Activated B cell treated with CpG ODN at 0.5 μM for 24 hours (primary cell): ENCODE measurements around the gene EPN3. TPM values are rescaled to one million over a fixed set of nuclear protein-coding genes. Genes with fewer than 3 reads are reported as not detected.

Source experiments
- ATAC-seq: fragments of 200-7000 bp; cut with Tn5 transposase; one replicate; pipeline ENCODE4 v1.10.0; 2021; ENCODE audit warnings: low read depth, mild to moderate bottlenecking, moderate library complexity
- CTCF ChIA-PET: fragments of 350-600 bp; sonication (Branson Sonifier 250); formaldehyde crosslinking; loops from one replicate; lab custom pipeline; 2021; ENCODE audit warnings: antibody characterized with exemption; lab: Charles Lee
- POLR2A ChIA-PET: fragments of 350-600 bp; sonication (Branson Sonifier 250); formaldehyde crosslinking; loops from one replicate; lab custom pipeline; 2021; ENCODE audit warnings: antibody characterized with exemption; lab: Charles Lee
- DNase-seq: peaks from one replicate; pipeline ENCODE4 v3.0.0; 2022
- H3K27ac Mint-ChIP-seq: one replicate; pipeline ENCODE4 v1.8.0; 2020; ENCODE audit warnings: mixed read lengths
- H3K27me3 Mint-ChIP-seq: one replicate; pipeline ENCODE4 v1.8.0; 2021; ENCODE audit warnings: mixed read lengths
- H3K36me3 Mint-ChIP-seq: one replicate; pipeline ENCODE4 v1.8.0; 2021; ENCODE audit warnings: low read depth, mixed read lengths
- H3K4me1 Mint-ChIP-seq: one replicate; pipeline ENCODE4 v1.8.0; 2021; ENCODE audit warnings: mixed read lengths
- H3K4me3 Mint-ChIP-seq: one replicate; pipeline ENCODE4 v1.8.0; 2020; ENCODE audit warnings: mild to moderate bottlenecking, mixed read lengths
- H3K9me3 Mint-ChIP-seq: one replicate; pipeline ENCODE4 v1.8.0; 2020; ENCODE audit warnings: mixed read lengths
- CTCF ChIP-seq: fragments of 200-600 bp; IDR thresholded peaks from one replicate; pipeline ENCODE4 v1.8.0; 2022; ENCODE audit warnings: antibody characterized with exemption, mild to moderate bottlenecking
- intact Hi-C: fragments of 100-400 bp; cut with micrococcal nuclease; formaldehyde crosslinking; loops from one replicate; pipeline ENCODE4 v1.15.1; 2024
- total RNA-seq: library from RNA; stranded (reverse); gene quantifications from 2 replicates; pipeline ENCODE4 v1.2.3, GENCODE V29; 2022

Gene EPN3
- total RNA-seq, 1 donor from 2014 or later: not detected

GRCh38 chr17:50580646-50581045 is 48.1 kb downstream of the EPN3 start:
- H3K9me3 Mint-ChIP-seq: no peaks in the 10 kb centered on the region
- no peak overlapping the region for H3K27ac Mint-ChIP-seq
- peaks cover 35% of the 10 kb centered on the region for H3K27me3 Mint-ChIP-seq
- TF ChIP-seq CTCF: no peak
- CTCF ChIA-PET: no interaction called here
- POLR2A ChIA-PET: no interaction called here
- intact Hi-C loops: no loop called here
- H3K36me3 Mint-ChIP-seq: no peaks in the 10 kb centered on the region
- no peaks in the 10 kb centered on the region for H3K4me1 Mint-ChIP-seq
- DNase-seq (no peak), ATAC-seq (no peak)
- no peak overlapping the region for H3K4me3 Mint-ChIP-seq

DNA sequence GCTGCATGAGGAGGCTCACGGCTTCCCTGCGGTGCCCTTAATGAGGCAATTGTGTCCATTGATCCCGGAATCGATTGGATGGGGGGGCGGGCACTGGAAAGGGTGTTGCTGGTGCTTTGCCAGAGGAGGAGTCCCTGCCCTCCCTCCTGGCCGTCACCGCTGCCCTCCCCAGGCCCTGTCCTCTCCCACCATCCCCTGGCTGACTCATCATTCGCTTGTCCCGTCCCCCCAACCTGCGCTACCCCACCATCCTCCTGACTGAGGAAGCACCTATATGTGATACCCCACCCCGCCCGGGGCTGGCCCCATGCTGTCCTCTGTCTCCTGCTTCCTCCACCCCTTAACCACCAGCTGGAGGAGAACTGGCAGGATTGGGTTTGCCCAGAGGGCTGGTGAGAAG is 48.8 kb downstream of the EPN3 start:
- intact Hi-C loops: no loop called here
- Mint-ChIP-seq H3K27me3 (peaks cover 35% of the 10 kb centered on the region), H3K4me3 (no peak overlapping the region), H3K36me3 (no peaks in the 10 kb centered on the region), H3K9me3 (no peaks in the 10 kb centered on the region), H3K27ac (no peak overlapping the region), H3K4me1 (no peaks in the 10 kb centered on the region)
- no peak for TF ChIP-seq CTCF
- DNase-seq: no peak
- POLR2A ChIA-PET: no interaction called here
- no peak for ATAC-seq
- CTCF ChIA-PET: no interaction called here

- no peak for DNase-seq
- H3K4me1 Mint-ChIP-seq: no peaks in the 10 kb centered on the region
- TF ChIP-seq CTCF: no peak
- H3K27me3 Mint-ChIP-seq: peaks cover 29% of the 10 kb centered on the region
- no peak overlapping the region for H3K4me3 Mint-ChIP-seq
- H3K36me3 Mint-ChIP-seq: no peaks in the 10 kb centered on the region
- intact Hi-C loops: no loop called here
- no peak overlapping the region for H3K27ac Mint-ChIP-seq
- POLR2A ChIA-PET: no interaction called here
- no peaks in the 10 kb centered on the region for H3K9me3 Mint-ChIP-seq
- no peak for ATAC-seq
- CTCF ChIA-PET: no interaction called here
These were observed 50.2 kb downstream of the EPN3 start for GRCh38 chr17:50582741-50583140.

DNA sequence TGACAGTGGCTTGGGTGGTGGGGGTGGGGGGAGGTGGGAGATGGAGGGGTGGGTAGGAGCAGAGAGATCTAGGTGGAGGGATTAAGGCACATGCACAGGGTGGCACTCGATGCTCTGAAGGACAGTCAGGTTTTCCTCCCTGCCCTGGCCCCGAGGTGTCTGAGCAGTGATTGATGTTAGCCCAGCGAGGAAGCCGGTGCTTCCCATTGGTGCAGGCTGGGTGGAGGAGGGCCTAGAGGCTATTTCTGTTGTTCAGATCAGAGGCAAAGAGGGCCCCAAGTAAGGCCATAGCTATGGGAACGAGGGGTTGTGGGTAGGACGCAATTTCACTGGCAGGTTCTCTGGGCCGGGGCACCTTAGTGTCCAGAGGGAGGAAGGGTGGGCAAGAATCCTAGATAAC is 51.1 kb downstream of the EPN3 start:
- Mint-ChIP-seq H3K36me3 (no peaks in the 10 kb centered on the region), H3K27ac (no peak overlapping the region)
- TF ChIP-seq CTCF: no peak

DNA sequence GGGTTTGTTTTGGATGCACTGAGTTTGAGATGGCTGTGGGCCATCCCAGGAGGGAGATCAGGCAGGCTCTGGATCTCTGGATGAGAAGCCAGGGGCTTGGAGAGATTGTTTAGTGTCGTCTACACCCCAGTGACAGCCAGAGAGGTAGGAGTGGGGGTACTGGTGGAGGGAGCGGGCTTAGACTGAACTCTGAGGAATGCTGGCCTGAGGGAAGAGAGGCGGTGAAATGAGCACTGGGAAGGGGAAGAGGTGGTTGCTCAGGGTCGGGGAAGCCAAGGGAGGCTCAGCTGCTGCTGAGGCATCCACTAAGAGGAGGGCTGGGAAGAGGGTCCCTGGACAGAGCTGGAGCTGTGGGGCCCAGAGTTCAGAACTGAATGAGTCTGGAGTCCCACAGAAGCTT is 51.6 kb downstream of the EPN3 start:
- ATAC-seq (no peak), DNase-seq (no peak)
- no peak for TF ChIP-seq CTCF
- ChIA-PET POLR2A (no interaction called here), CTCF (no interaction called here)
- Mint-ChIP-seq H3K27ac (no peak overlapping the region), H3K4me3 (no peak overlapping the region), H3K36me3 (no peaks in the 10 kb centered on the region), H3K4me1 (no peaks in the 10 kb centered on the region), H3K27me3 (peaks cover 19% of the 10 kb centered on the region), H3K9me3 (no peaks in the 10 kb centered on the region)
- intact Hi-C loops: no loop called here

More for the DNA sequence above, 51.1 kb downstream of the EPN3 start:
- ATAC-seq (no peak), DNase-seq (no peak)
- H3K27me3 Mint-ChIP-seq: peaks cover 23% of the 10 kb centered on the region
- no peaks in the 10 kb centered on the region for H3K9me3 Mint-ChIP-seq
- ChIA-PET POLR2A (no interaction called here), CTCF (no interaction called here)
- intact Hi-C loops: no loop called here
- H3K4me1 Mint-ChIP-seq: no peaks in the 10 kb centered on the region
- H3K4me3 Mint-ChIP-seq: no peak overlapping the region
